ENCODE data around the gene CCDC85C. TPM values are rescaled to one million over a fixed set of nuclear protein-coding genes. Genes with fewer than 3 reads are reported as not detected.

The CCDC85C gene
- total RNA-seq, 2 experiments from 2014 or later = 6.4 to 15.0 TPM

GRCh38 chr14:99587460-99588278 lies 16.3 kb downstream of the CCDC85C start:
- no peak overlapping the region for H2AFZ ChIP-seq (ENCODE audit: low read length)
- H3K27ac ChIP-seq (ENCODE audit: low read depth, low read length, poor library complexity, severe bottlenecking) = no peak overlapping the region
- no peak for TF ChIP-seq EZH2phosphoT487 (IDR thresholded peaks at IDR 0.05; ENCODE audit: borderline replicate concordance, low read depth, low read length)
- TF ChIP-seq, protein P1, sequence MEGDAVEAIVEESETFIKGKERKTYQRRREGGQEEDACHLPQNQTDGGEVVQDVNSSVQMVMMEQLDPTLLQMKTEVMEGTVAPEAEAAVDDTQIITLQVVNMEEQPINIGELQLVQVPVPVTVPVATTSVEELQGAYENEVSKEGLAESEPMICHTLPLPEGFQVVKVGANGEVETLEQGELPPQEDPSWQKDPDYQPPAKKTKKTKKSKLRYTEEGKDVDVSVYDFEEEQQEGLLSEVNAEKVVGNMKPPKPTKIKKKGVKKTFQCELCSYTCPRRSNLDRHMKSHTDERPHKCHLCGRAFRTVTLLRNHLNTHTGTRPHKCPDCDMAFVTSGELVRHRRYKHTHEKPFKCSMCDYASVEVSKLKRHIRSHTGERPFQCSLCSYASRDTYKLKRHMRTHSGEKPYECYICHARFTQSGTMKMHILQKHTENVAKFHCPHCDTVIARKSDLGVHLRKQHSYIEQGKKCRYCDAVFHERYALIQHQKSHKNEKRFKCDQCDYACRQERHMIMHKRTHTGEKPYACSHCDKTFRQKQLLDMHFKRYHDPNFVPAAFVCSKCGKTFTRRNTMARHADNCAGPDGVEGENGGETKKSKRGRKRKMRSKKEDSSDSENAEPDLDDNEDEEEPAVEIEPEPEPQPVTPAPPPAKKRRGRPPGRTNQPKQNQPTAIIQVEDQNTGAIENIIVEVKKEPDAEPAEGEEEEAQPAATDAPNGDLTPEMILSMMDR (conservative IDR thresholded peaks at IDR 0.05; ENCODE audit: low read length) = no peak
- H3K36me3 ChIP-seq (ENCODE audit: insufficient read depth, low read length) = no peaks in the 10 kb centered on the region
- no peak overlapping the region for H3K4me3 ChIP-seq (ENCODE audit: low read depth, low read length, poor library complexity, severe bottlenecking)
- CTCF ChIA-PET (ENCODE audit: unreplicated experiment) = no interaction called here
- peaks cover 11% of the 10 kb centered on the region for H3K4me1 ChIP-seq (ENCODE audit: insufficient read depth, low read length, poor library complexity, severe bottlenecking)
- H3K9me3 ChIP-seq (ENCODE audit: low read length) = no peaks in the 10 kb centered on the region
- no peak overlapping the region for H3K4me2 ChIP-seq (ENCODE audit: low read length)
- no peaks in the 10 kb centered on the region for H3K9me2 ChIP-seq (ENCODE audit: insufficient read depth, low read length)
- no TSS peak for BruUV-seq (replicated peaks)
- H3K79me2 ChIP-seq (ENCODE audit: insufficient read depth, low read depth, low read length) = no peaks in the 10 kb centered on the region
- intact Hi-C loops (cut with micrococcal nuclease; ENCODE audit: unreplicated experiment) = no loop called here
- POLR2A ChIA-PET = no interaction called here
- DNase-seq (ENCODE audit: low spot score) = no peak
- H4K20me1 ChIP-seq (ENCODE audit: insufficient read depth, low read length) = no peaks in the 10 kb centered on the region

GRCh38 chr14:99586761-99587459 lies 17.1 kb downstream of the CCDC85C start:
- ChIA-PET POLR2A (no interaction called here), CTCF (ENCODE audit: unreplicated experiment) (no interaction called here)
- Histone ChIP-seq H2AFZ (ENCODE audit: low read length) (no peak overlapping the region), H3K27ac (ENCODE audit: low read depth, low read length, poor library complexity, severe bottlenecking) (no peak overlapping the region), H3K4me2 (ENCODE audit: low read length) (no peak overlapping the region), H3K4me3 (ENCODE audit: low read depth, low read length, poor library complexity, severe bottlenecking) (no peak overlapping the region), H3K9me3 (ENCODE audit: low read length) (no peaks in the 10 kb centered on the region), H3K36me3 (ENCODE audit: insufficient read depth, low read length) (no peaks in the 10 kb centered on the region), H4K20me1 (ENCODE audit: insufficient read depth, low read length) (no peaks in the 10 kb centered on the region), H3K4me1 (ENCODE audit: insufficient read depth, low read length, poor library complexity, severe bottlenecking) (peaks cover 11% of the 10 kb centered on the region), H3K79me2 (ENCODE audit: insufficient read depth, low read depth, low read length) (no peaks in the 10 kb centered on the region), H3K9me2 (ENCODE audit: insufficient read depth, low read length) (no peaks in the 10 kb centered on the region)
- DNase-seq (ENCODE audit: low spot score) = no peak
- BruUV-seq (replicated peaks) = no TSS peak
- intact Hi-C loops (cut with micrococcal nuclease; ENCODE audit: unreplicated experiment) = no loop called here
- no peak for TF ChIP-seq EZH2phosphoT487 (IDR thresholded peaks at IDR 0.05; ENCODE audit: borderline replicate concordance, low read depth, low read length)
- TF ChIP-seq, protein P1 (conservative IDR thresholded peaks at IDR 0.05; ENCODE audit: low read length) = no peak

Measured in OCI-LY7 (cell line).